ENCODE results near the gene TMCC3. TPM values are rescaled to one million over a fixed set of nuclear protein-coding genes. Genes with fewer than 3 reads are reported as not detected.

TMCC3 gene
- total and polyA plus RNA-seq, 9 of the 15 experiments (the other 6 are each of a cell fraction or from before 2014, with no cell fraction given) = not detected

DNA sequence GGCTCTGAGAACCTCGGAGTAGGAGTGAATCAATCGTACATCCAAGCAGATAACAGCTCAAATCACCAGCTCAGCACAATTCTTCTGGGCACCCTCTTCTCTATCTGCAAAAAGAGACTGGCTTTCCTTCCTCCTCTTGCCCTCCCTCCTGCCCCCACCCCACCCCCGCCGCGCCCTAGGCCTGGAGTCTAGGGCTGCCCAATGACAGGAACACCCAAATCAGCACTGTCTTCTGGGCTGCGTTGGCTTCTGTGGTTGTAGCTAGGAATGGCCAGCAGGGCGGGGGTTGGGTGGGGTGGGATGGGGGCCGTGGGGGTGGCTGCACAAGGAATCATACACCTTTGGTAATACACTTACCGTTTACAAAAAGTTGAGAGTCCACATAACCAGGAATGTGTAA lies 28.0 kb upstream of the TMCC3 start (continued):
- TF ChIP-seq, protein P1, sequence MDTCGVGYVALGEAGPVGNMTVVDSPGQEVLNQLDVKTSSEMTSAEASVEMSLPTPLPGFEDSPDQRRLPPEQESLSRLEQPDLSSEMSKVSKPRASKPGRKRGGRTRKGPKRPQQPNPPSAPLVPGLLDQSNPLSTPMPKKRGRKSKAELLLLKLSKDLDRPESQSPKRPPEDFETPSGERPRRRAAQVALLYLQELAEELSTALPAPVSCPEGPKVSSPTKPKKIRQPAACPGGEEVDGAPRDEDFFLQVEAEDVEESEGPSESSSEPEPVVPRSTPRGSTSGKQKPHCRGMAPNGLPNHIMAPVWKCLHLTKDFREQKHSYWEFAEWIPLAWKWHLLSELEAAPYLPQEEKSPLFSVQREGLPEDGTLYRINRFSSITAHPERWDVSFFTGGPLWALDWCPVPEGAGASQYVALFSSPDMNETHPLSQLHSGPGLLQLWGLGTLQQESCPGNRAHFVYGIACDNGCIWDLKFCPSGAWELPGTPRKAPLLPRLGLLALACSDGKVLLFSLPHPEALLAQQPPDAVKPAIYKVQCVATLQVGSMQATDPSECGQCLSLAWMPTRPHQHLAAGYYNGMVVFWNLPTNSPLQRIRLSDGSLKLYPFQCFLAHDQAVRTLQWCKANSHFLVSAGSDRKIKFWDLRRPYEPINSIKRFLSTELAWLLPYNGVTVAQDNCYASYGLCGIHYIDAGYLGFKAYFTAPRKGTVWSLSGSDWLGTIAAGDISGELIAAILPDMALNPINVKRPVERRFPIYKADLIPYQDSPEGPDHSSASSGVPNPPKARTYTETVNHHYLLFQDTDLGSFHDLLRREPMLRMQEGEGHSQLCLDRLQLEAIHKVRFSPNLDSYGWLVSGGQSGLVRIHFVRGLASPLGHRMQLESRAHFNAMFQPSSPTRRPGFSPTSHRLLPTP (IDR thresholded peaks at IDR 0.05; ENCODE audit: borderline replicate concordance, extremely low read depth, insufficient read length) = no peak
- TF ChIP-seq ZNF445 (CRISPR knock-in tag; IDR thresholded peaks at IDR 0.05; ENCODE audit: low read depth) = no peak
- TF ChIP-seq ZNF780A (CRISPR knock-in tag; IDR thresholded peaks at IDR 0.05) = no peak
- no peak for TF ChIP-seq ZNF75A (CRISPR knock-in tag; IDR thresholded peaks at IDR 0.05)
- no peak for TF ChIP-seq RBM39 (optimal IDR thresholded peaks at IDR 0.05; ENCODE audit: low read depth, low read length)
- TF ChIP-seq, protein P2, sequence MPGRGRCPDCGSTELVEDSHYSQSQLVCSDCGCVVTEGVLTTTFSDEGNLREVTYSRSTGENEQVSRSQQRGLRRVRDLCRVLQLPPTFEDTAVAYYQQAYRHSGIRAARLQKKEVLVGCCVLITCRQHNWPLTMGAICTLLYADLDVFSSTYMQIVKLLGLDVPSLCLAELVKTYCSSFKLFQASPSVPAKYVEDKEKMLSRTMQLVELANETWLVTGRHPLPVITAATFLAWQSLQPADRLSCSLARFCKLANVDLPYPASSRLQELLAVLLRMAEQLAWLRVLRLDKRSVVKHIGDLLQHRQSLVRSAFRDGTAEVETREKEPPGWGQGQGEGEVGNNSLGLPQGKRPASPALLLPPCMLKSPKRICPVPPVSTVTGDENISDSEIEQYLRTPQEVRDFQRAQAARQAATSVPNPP (IDR thresholded peaks at IDR 0.05; ENCODE audit: borderline replicate concordance, insufficient read depth, insufficient read length) = no peak
- TF ChIP-seq, protein P3, sequence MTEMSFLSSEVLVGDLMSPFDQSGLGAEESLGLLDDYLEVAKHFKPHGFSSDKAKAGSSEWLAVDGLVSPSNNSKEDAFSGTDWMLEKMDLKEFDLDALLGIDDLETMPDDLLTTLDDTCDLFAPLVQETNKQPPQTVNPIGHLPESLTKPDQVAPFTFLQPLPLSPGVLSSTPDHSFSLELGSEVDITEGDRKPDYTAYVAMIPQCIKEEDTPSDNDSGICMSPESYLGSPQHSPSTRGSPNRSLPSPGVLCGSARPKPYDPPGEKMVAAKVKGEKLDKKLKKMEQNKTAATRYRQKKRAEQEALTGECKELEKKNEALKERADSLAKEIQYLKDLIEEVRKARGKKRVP (CRISPR knock-in tag; IDR thresholded peaks at IDR 0.05) = no peak

All from K562 (cell line).